Activated CD8-positive, alpha-beta memory T cell treated with anti-CD3 and anti-CD28 coated beads, Interleukin-2, amount 50 U/mL, for 1 hour (primary cell): ENCODE data around the gene CSNK1E.
A peak's percentile ranks its signal among the peaks of the same experiment; 100 is the strongest.
"Not testable (repeated sequence)": the region's sequence is repeated elsewhere in the genome, so short reads cannot be mapped to it uniquely, and the experiment has no call there.

Experiments
- DNase-seq: peaks from one replicate; pipeline ENCODE4 v3.0.0-alpha.2; 2020; ENCODE audit errors: extremely low read depth

The CSNK1E gene

GRCh38 chr22:38317122-38317994 is at the start of gene CSNK1E:
TSS of gene CSNK1E (minus strand) at chr22:38317433. CDS start at chr22:38314157, 3,276 bp downstream.
- DNase-seq: no peak

- DNase-seq: not testable (repeated sequence)
These were observed 48.6 kb upstream of the CSNK1E start for GRCh38 chr22:38365829-38366228.

GRCh38 chr22:38365174-38365573 is 47.9 kb upstream of the CSNK1E start:
- not testable (repeated sequence) for DNase-seq

- not testable (repeated sequence) for DNase-seq
These were observed 43.3 kb upstream of the CSNK1E start for GRCh38 chr22:38360560-38360959.

- DNase-seq: not testable (repeated sequence)
These were observed 42.6 kb upstream of the CSNK1E start for GRCh38 chr22:38359817-38360216.

- not testable (repeated sequence) for DNase-seq
These were observed 40.7 kb upstream of the CSNK1E start for GRCh38 chr22:38357971-38358370.

- DNase-seq: no peak
These were observed 38.0 kb upstream of the CSNK1E start for GRCh38 chr22:38355275-38355674.

- DNase-seq: no peak
These were observed 36.5 kb upstream of the CSNK1E start for GRCh38 chr22:38353701-38354100.

- peak; percentile 25 for DNase-seq
These were observed 36.0 kb upstream of the CSNK1E start for GRCh38 chr22:38353142-38353629.

GRCh38 chr22:38352436-38352835 is 35.2 kb upstream of the CSNK1E start:
- no peak for DNase-seq

- no peak for DNase-seq
These were observed 33.5 kb upstream of the CSNK1E start for GRCh38 chr22:38350444-38351359.

GRCh38 chr22:38348751-38349496 is 31.7 kb upstream of the CSNK1E start:
- no peak for DNase-seq

GRCh38 chr22:38347944-38348750 is 30.9 kb upstream of the CSNK1E start:
- DNase-seq: no peak

GRCh38 chr22:38347181-38347943 is 30.1 kb upstream of the CSNK1E start:
- DNase-seq: no peak

- no peak for DNase-seq
These were observed 29.3 kb upstream of the CSNK1E start for GRCh38 chr22:38346506-38346905.

- no peak for DNase-seq
These were observed 28.5 kb upstream of the CSNK1E start for GRCh38 chr22:38345782-38346181.

GRCh38 chr22:38339893-38340292 is 22.7 kb upstream of the CSNK1E start:
- not testable (repeated sequence) for DNase-seq

- DNase-seq: no peak
These were observed 21.6 kb upstream of the CSNK1E start for GRCh38 chr22:38338772-38339379.

- no peak for DNase-seq
These were observed 19.5 kb upstream of the CSNK1E start for GRCh38 chr22:38336699-38337098.
